CD14-positive monocyte (primary cell): Measurements from ENCODE around the gene NAA60. TPM values are rescaled to one million over a fixed set of nuclear protein-coding genes. Genes with fewer than 3 reads are reported as not detected.

Experiments used
- DNase-seq, 3 donors: peaks; one replicate each; pipeline ENCODE4 v3.0.0-alpha.2; 2011 to 2022
- H2AFZ ChIP-seq: 2 replicates; pipeline ENCODE4 v1.6.0; 2012; ENCODE audit warnings: mild to moderate bottlenecking, low read depth, low read length, inconsistent platforms; ENCODE audit not compliant: insufficient read depth, poor library complexity, severe bottlenecking
- H3K27ac ChIP-seq, 2 donors: 1 replicate in 1 of 2; 2 replicates in 1 of 2; pipeline ENCODE4 v1.5.1; 2012 to 2013; ENCODE audit warnings: low read length in 2 of 2, control low read depth in 1 of 2, inconsistent platforms in 1 of 2, low read depth in 1 of 2, mild to moderate bottlenecking in 1 of 2
- H3K27me3 ChIP-seq, 2 donors: one replicate each; pipeline versions ENCODE4 v1.6.0 to v1.6.1; 2011 to 2013; ENCODE audit warnings: low read length in 2 of 2; ENCODE audit not compliant: control insufficient read depth in 2 of 2, insufficient read depth in 2 of 2
- H3K36me3 ChIP-seq, 2 donors: replicated peaks in 1 of 2; 1 replicate in 1 of 2; 2 replicates in 1 of 2; pipeline versions ENCODE4 v1.5.1 to v1.6.1; 2012 to 2013; ENCODE audit warnings: low read length in 2 of 2, control low read depth in 1 of 2, inconsistent platforms in 1 of 2, mild to moderate bottlenecking in 1 of 2; ENCODE audit not compliant: insufficient read depth in 2 of 2, control insufficient read depth in 1 of 2
- H3K4me1 ChIP-seq, 2 donors: 1 replicate in 1 of 2; 2 replicates in 1 of 2; pipeline versions ENCODE4 v1.5.1 to v1.6.1; 2012 to 2013; ENCODE audit warnings: low read length in 2 of 2, control low read depth in 1 of 2, inconsistent platforms in 1 of 2, mild to moderate bottlenecking in 1 of 2, moderate library complexity in 1 of 2; ENCODE audit not compliant: insufficient read depth in 2 of 2, control insufficient read depth in 1 of 2
- H3K4me2 ChIP-seq: replicated peaks from 2 replicates; pipeline ENCODE3; 2012; ENCODE audit warnings: low read length, moderate library complexity, mild to moderate bottlenecking; ENCODE audit not compliant: poor library complexity, severe bottlenecking; ENCODE audit errors: extremely low read depth
- H3K4me3 ChIP-seq, 3 experiments: fragments of 200-600 bp in 1 of 3; sonication (generic) in 1 of 3; replicated peaks in 1 of 3; 1 replicate in 2 of 3; 2 replicates in 1 of 3; pipeline ENCODE4 v1.5.1; 2011 to 2013; ENCODE audit warnings: low read length in 3 of 3, mild to moderate bottlenecking in 3 of 3, control low read depth in 2 of 3, low read depth in 2 of 3, inconsistent platforms in 1 of 3, moderate library complexity in 1 of 3
- H3K79me2 ChIP-seq: 2 replicates; pipeline ENCODE4 v1.6.0; 2012; ENCODE audit warnings: mild to moderate bottlenecking, control low read depth, inconsistent platforms, low read length, moderate library complexity; ENCODE audit not compliant: insufficient read depth
- H3K9ac ChIP-seq: 2 replicates; pipeline ENCODE4 v1.6.0; 2017; ENCODE audit warnings: low read length, mild to moderate bottlenecking; ENCODE audit not compliant: insufficient read depth, poor library complexity, severe bottlenecking
- H3K9me3 ChIP-seq, 2 donors: replicated peaks in 1 of 2; 1 replicate in 1 of 2; 2 replicates in 1 of 2; pipeline versions ENCODE4 v1.5.1 to v1.6.1; 2012 to 2013; ENCODE audit warnings: low read length in 2 of 2, control low read depth in 1 of 2; ENCODE audit not compliant: control insufficient read depth in 1 of 2, insufficient read depth in 1 of 2
- H4K20me1 ChIP-seq: 2 replicates; pipeline ENCODE4 v1.6.0; 2012; ENCODE audit warnings: mild to moderate bottlenecking, low read length, control low read depth, moderate library complexity; ENCODE audit not compliant: insufficient read depth
- H3K27ac Mint-ChIP-seq, 7 donors: one replicate each; pipeline ENCODE4 v1.8.0; 2020; ENCODE audit warnings: mild to moderate bottlenecking in 7 of 7, mixed read lengths in 7 of 7, moderate library complexity in 6 of 7, inconsistent platforms in 2 of 7
- H3K27me3 Mint-ChIP-seq, 3 donors: one replicate each; pipeline ENCODE4 v1.8.0; 2021 to 2022; ENCODE audit warnings: low read depth in 3 of 3, mild to moderate bottlenecking in 3 of 3, mixed read lengths in 3 of 3, moderate library complexity in 3 of 3, inconsistent platforms in 1 of 3
- H3K36me3 Mint-ChIP-seq, 2 donors: one replicate each; pipeline ENCODE4 v1.8.0; 2020; ENCODE audit warnings: mixed read lengths in 2 of 2, inconsistent platforms in 1 of 2, mild to moderate bottlenecking in 1 of 2
- H3K4me1 Mint-ChIP-seq: one replicate; pipeline ENCODE4 v1.8.0; 2020; ENCODE audit warnings: mild to moderate bottlenecking, mixed read lengths
- H3K4me3 Mint-ChIP-seq, 2 donors: one replicate each; pipeline ENCODE4 v1.8.0; 2020; ENCODE audit warnings: mild to moderate bottlenecking in 2 of 2, mixed read lengths in 2 of 2, moderate library complexity in 1 of 2
- H3K9me3 Mint-ChIP-seq, 7 donors: one replicate each; pipeline ENCODE4 v1.8.0; 2020 to 2022; ENCODE audit warnings: mixed read lengths in 7 of 7, mild to moderate bottlenecking in 6 of 7, moderate library complexity in 6 of 7, inconsistent platforms in 2 of 7
- WGBS: methylation state at CpG from one replicate; pipeline ENCODE4 v1.1.5; 2013; ENCODE audit warnings: missing lambda C conversion rate; ENCODE audit not compliant: insufficient coverage; 5-methylcytosine and 5-hydroxymethylcytosine counted together
- intact Hi-C, 2 donors: fragments of 100-400 bp; cut with micrococcal nuclease; formaldehyde crosslinking; loops; one replicate each; pipeline versions ENCODE4 v1.15.0 to v1.15.1; 2023
- polyA plus RNA-seq, 3 donors: library from polyadenylated mRNA; depleted of rRNA in 1 of 3; unstranded in 2 of 3; stranded (reverse) in 1 of 3; fragments of 300-500 nt in 2 of 3; fragments of >200 nt in 1 of 3; fragmentation: Illumina TruSeq in 2 of 3; gene quantifications; 1 replicate in 2 of 3; 2 replicates in 1 of 3; pipeline ENCODE4 v1.2.3, GENCODE V29; 2012 to 2021
- TF ChIP-seq, protein P1 (sequence below): fragments of 200-600 bp; IDR thresholded peaks from one replicate; pipeline ENCODE4 v1.8.0; 2022; ENCODE audit warnings: antibody characterized with exemption, mild to moderate bottlenecking

NAA60 gene
- polyA plus RNA-seq, 3 donors: 19.5 to 48.8 (median 29.7) TPM

GRCh38 chr16:3408561-3409197 is 34.8 kb upstream of the NAA60 start:
- Mint-ChIP-seq H3K4me1 (peaks cover under 1% of the 10 kb centered on the region), H3K9me3 (peaks cover 65 to 96% (median 93%) of the 10 kb centered on the region in 7 donors)

GRCh38 chr16:3413730-3414379 is 29.6 kb upstream of the NAA60 start:
- Mint-ChIP-seq H3K36me3 (peaks cover 1 to 8% of the 10 kb centered on the region in 2 donors), H3K4me1 (no peaks in the 10 kb centered on the region), H3K27ac (no peak overlapping the region), H3K4me3 (no peak overlapping the region), H3K27me3 (peaks cover 0 to 3% (median 2%) of the 10 kb centered on the region in 3 donors), H3K9me3 (peaks cover 43 to 97% (median 93%) of the 10 kb centered on the region in 7 donors)
- Histone ChIP-seq H2AFZ (no peak overlapping the region), H3K4me2 (no peak overlapping the region), H3K27me3 (no peaks in the 10 kb centered on the region), H4K20me1 (no peaks in the 10 kb centered on the region), H3K9me3 (peaks cover 81 to 90% of the 10 kb centered on the region in 2 donors), H3K4me3 (no peak overlapping the region), H3K9ac (no peak overlapping the region), H3K36me3 (peaks cover 0 to 1% of the 10 kb centered on the region in 2 donors), H3K27ac (no peak overlapping the region), H3K79me2 (no peaks in the 10 kb centered on the region), H3K4me1 (no peaks in the 10 kb centered on the region)
- intact Hi-C loops: no loop called here
- no peak for DNase-seq
- TF ChIP-seq, protein P1, sequence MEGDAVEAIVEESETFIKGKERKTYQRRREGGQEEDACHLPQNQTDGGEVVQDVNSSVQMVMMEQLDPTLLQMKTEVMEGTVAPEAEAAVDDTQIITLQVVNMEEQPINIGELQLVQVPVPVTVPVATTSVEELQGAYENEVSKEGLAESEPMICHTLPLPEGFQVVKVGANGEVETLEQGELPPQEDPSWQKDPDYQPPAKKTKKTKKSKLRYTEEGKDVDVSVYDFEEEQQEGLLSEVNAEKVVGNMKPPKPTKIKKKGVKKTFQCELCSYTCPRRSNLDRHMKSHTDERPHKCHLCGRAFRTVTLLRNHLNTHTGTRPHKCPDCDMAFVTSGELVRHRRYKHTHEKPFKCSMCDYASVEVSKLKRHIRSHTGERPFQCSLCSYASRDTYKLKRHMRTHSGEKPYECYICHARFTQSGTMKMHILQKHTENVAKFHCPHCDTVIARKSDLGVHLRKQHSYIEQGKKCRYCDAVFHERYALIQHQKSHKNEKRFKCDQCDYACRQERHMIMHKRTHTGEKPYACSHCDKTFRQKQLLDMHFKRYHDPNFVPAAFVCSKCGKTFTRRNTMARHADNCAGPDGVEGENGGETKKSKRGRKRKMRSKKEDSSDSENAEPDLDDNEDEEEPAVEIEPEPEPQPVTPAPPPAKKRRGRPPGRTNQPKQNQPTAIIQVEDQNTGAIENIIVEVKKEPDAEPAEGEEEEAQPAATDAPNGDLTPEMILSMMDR: no peak
- WGBS: 45% methylated on average over 22 of the region's 29 CpGs

More at GRCh38 chr16:3408561-3409197, 34.8 kb upstream of the NAA60 start:
- H3K27ac ChIP-seq: no peak overlapping the region
- H3K4me2 ChIP-seq: no peak overlapping the region
- peaks cover 1% of the 10 kb centered on the region for H3K79me2 ChIP-seq
- H3K36me3 Mint-ChIP-seq: peaks cover 47 to 57% of the 10 kb centered on the region in 2 donors
- TF ChIP-seq, protein P1: no peak
- H3K27me3 ChIP-seq: no peaks in the 10 kb centered on the region
- H3K27me3 Mint-ChIP-seq: no peaks in the 10 kb centered on the region
- no peaks in the 10 kb centered on the region for H3K4me1 ChIP-seq
- no peak overlapping the region for H3K27ac Mint-ChIP-seq
- H3K9me3 ChIP-seq: peaks cover 86 to 99% of the 10 kb centered on the region in 2 donors
- H3K9ac ChIP-seq: no peak overlapping the region
- WGBS: 100% methylated on average over 6 of the region's 12 CpGs
- H3K4me3 ChIP-seq: peak overlapping the region in 1 of 3 experiments; percentile 42
- no peak overlapping the region for H3K4me3 Mint-ChIP-seq
- H4K20me1 ChIP-seq: no peaks in the 10 kb centered on the region
- peaks cover 31 to 53% of the 10 kb centered on the region in 2 donors for H3K36me3 ChIP-seq
- DNase-seq: no peak
- intact Hi-C loops: no loop called here
- H2AFZ ChIP-seq: no peak overlapping the region
